Endometrial microvascular endothelial cells (primary cell): Measurements from ENCODE around the gene CDC42EP5. TPM values are rescaled to one million over a fixed set of nuclear protein-coding genes. Genes with fewer than 3 reads are reported as not detected.

Experiments
- in situ Hi-C: cut with HindIII; loops from 2 replicates; pipeline ENCODE4 v1.10.0; 2017; ENCODE audit warnings: low sequenced_read_pairs, low pct_unique_long_range_greater_than_20kb; ENCODE audit errors: inconsistent ontology term
- total RNA-seq: library from RNA; depleted of rRNA; stranded (reverse); fragments of >200 nt; gene quantifications from one replicate; pipeline ENCODE4 v1.2.3, GENCODE V29; 2015; ENCODE audit errors: inconsistent ontology term

CDC42EP5 gene
- total RNA-seq, 1 donor from 2014 or later, result 19.9 TPM

- in situ Hi-C loops, result no loop called here
Measured at GRCh38 chr19:54464630-54465425, 8.3 kb downstream of the CDC42EP5 start.

- in situ Hi-C loops, result no loop called here
Measured at GRCh38 chr19:54464044-54464629, 9.0 kb downstream of the CDC42EP5 start.

- in situ Hi-C loops, result no loop called here
Measured at GRCh38 chr19:54463531-54464043, 9.5 kb downstream of the CDC42EP5 start, which contains the start of gene LENG9. TSS of gene LENG9 (minus strand) at chr19:54463778. CDS start at chr19:54463526, 252 bp downstream.

GRCh38 chr19:54462655-54463530 is 10.2 kb downstream of the CDC42EP5 start:
- in situ Hi-C loops, result no loop called here

- in situ Hi-C loops, result no loop called here
Measured at GRCh38 chr19:54462047-54462654, 10.9 kb downstream of the CDC42EP5 start.

GRCh38 chr19:54461613-54462012 is 11.5 kb downstream of the CDC42EP5 start:
- in situ Hi-C loops, result no loop called here

- in situ Hi-C loops, result no loop called here
Measured at GRCh38 chr19:54461210-54461609, 11.9 kb downstream of the CDC42EP5 start.

- in situ Hi-C loops, result no loop called here
Measured at GRCh38 chr19:54460230-54461005, 12.7 kb downstream of the CDC42EP5 start.

- in situ Hi-C loops, result no loop called here
Measured at GRCh38 chr19:54459282-54460229, 13.5 kb downstream of the CDC42EP5 start.

GRCh38 chr19:54458648-54459281 is 14.3 kb downstream of the CDC42EP5 start:
- in situ Hi-C loops, result no loop called here

- in situ Hi-C loops, result no loop called here
Measured at GRCh38 chr19:54457773-54458647, 15.1 kb downstream of the CDC42EP5 start.

- in situ Hi-C loops, result no loop called here
Measured at GRCh38 chr19:54456423-54457373, 16.4 kb downstream of the CDC42EP5 start.

- in situ Hi-C loops, result no loop called here
Measured at GRCh38 chr19:54455786-54456422, 17.2 kb downstream of the CDC42EP5 start.
